Liver (tissue), 9 donors: Measurements from ENCODE around the gene LPCAT1. TPM values are rescaled to one million over a fixed set of nuclear protein-coding genes. Genes with fewer than 3 reads are reported as not detected.
"Not testable (repeated sequence)": the region's sequence is repeated elsewhere in the genome, so short reads cannot be mapped to it uniquely, and the experiment has no call there.

Source experiments
- DNase-seq: peaks from one replicate; pipeline ENCODE4 v3.0.0-alpha.2; 2017; ENCODE audit warnings: low spot score
- H3K27ac ChIP-seq, 2 donors: one replicate each; pipeline ENCODE4 v1.7.0; 2013; ENCODE audit warnings: inconsistent platforms in 2 of 2, low read length in 2 of 2, control low read depth in 1 of 2, low read depth in 1 of 2, mild to moderate bottlenecking in 1 of 2
- H3K27me3 ChIP-seq, 4 donors: one replicate each; pipeline versions ENCODE4 v1.6.1 to v1.7.0; 2013; ENCODE audit warnings: low read length in 3 of 4, inconsistent platforms in 1 of 4, mild to moderate bottlenecking in 1 of 4, moderate library complexity in 1 of 4; ENCODE audit not compliant: control insufficient read depth in 4 of 4, insufficient read depth in 4 of 4
- H3K36me3 ChIP-seq, 4 donors: one replicate each; pipeline versions ENCODE4 v1.6.1 to v1.7.0; 2013; ENCODE audit warnings: low read length in 3 of 4, mild to moderate bottlenecking in 3 of 4, low read depth in 1 of 4, moderate library complexity in 1 of 4; ENCODE audit not compliant: control insufficient read depth in 4 of 4, insufficient read depth in 3 of 4
- H3K4me1 ChIP-seq, 4 donors: one replicate each; pipeline versions ENCODE4 v1.6.1 to v1.7.0; 2013; ENCODE audit warnings: low read length in 3 of 4, mild to moderate bottlenecking in 3 of 4, moderate library complexity in 1 of 4; ENCODE audit not compliant: control insufficient read depth in 4 of 4, insufficient read depth in 4 of 4
- H3K4me3 ChIP-seq, 3 donors: one replicate each; pipeline versions ENCODE4 v1.6.1 to v1.7.0; 2013; ENCODE audit warnings: low read length in 3 of 3, control low read depth in 1 of 3, low read depth in 1 of 3, mild to moderate bottlenecking in 1 of 3
- H3K9ac ChIP-seq, 2 donors: one replicate each; pipeline ENCODE4 v1.7.0; 2013; ENCODE audit warnings: low read length in 2 of 2, mild to moderate bottlenecking in 2 of 2, moderate library complexity in 2 of 2, control low read depth in 1 of 2, low read depth in 1 of 2
- H3K9me3 ChIP-seq, 4 donors: one replicate each; pipeline versions ENCODE4 v1.6.1 to v1.7.0; 2013; ENCODE audit warnings: low read length in 3 of 4; ENCODE audit not compliant: control insufficient read depth in 4 of 4
- ATF3 ChIP-seq: IDR thresholded peaks from 2 replicates; pipeline ENCODE4 v1.6.1; 2016; ENCODE audit warnings: antibody characterized with exemption
- EGR1 ChIP-seq, 2 donors: IDR thresholded peaks; 2 replicates each; pipeline ENCODE4 v1.6.1; 2016 to 2018; ENCODE audit warnings: antibody characterized with exemption in 2 of 2, low read depth in 2 of 2
- FOXA1 ChIP-seq: IDR thresholded peaks from 2 replicates; pipeline ENCODE4 v1.6.1; 2016; ENCODE audit warnings: antibody characterized with exemption
- FOXA2 ChIP-seq: IDR thresholded peaks from 2 replicates; pipeline ENCODE4 v1.6.1; 2016; ENCODE audit warnings: antibody characterized with exemption
- GABPA ChIP-seq, 2 donors: IDR thresholded peaks in 1 of 2; conservative IDR thresholded peaks in 1 of 2; 2 replicates each; pipeline ENCODE4 v1.6.1; 2016; ENCODE audit warnings: antibody characterized with exemption in 2 of 2, mild to moderate bottlenecking in 1 of 2, moderate library complexity in 1 of 2
- HNF4G ChIP-seq: IDR thresholded peaks from 2 replicates; pipeline ENCODE4 v1.6.1; 2016; ENCODE audit warnings: antibody characterized with exemption
- JUND ChIP-seq, 2 donors: IDR thresholded peaks; 2 replicates each; pipeline ENCODE4 v1.6.1; 2016; ENCODE audit warnings: antibody characterized with exemption in 2 of 2
- MAX ChIP-seq: IDR thresholded peaks from 2 replicates; pipeline ENCODE4 v1.6.1; 2016; ENCODE audit warnings: antibody characterized with exemption
- NR2F2 ChIP-seq: IDR thresholded peaks from 2 replicates; pipeline ENCODE4 v1.6.1; 2016; ENCODE audit warnings: antibody characterized with exemption
- RAD21 ChIP-seq, 2 donors: IDR thresholded peaks; 2 replicates each; pipeline ENCODE4 v1.6.1; 2016; ENCODE audit warnings: antibody characterized with exemption in 2 of 2, mild to moderate bottlenecking in 2 of 2
- REST ChIP-seq: IDR thresholded peaks from 2 replicates; pipeline ENCODE4 v1.6.1; 2016; ENCODE audit warnings: antibody characterized with exemption, mild to moderate bottlenecking
- RXRA ChIP-seq, 2 donors: IDR thresholded peaks; 2 replicates each; pipeline ENCODE4 v1.6.1; 2017 to 2018; ENCODE audit warnings: antibody characterized with exemption in 2 of 2, mild to moderate bottlenecking in 1 of 2
- SP1 ChIP-seq: IDR thresholded peaks from 2 replicates; pipeline ENCODE4 v1.6.1; 2018; ENCODE audit warnings: antibody characterized with exemption, mild to moderate bottlenecking
- TAF1 ChIP-seq: conservative IDR thresholded peaks from 2 replicates; pipeline ENCODE4 v1.6.1; 2016; ENCODE audit warnings: antibody characterized with exemption, mild to moderate bottlenecking
- YY1 ChIP-seq: IDR thresholded peaks from 2 replicates; pipeline ENCODE4 v1.6.1; 2016; ENCODE audit warnings: antibody characterized with exemption, mild to moderate bottlenecking
- ZBTB33 ChIP-seq: IDR thresholded peaks from 2 replicates; pipeline ENCODE4 v1.6.1; 2016; ENCODE audit warnings: antibody characterized with exemption
- WGBS: extraction: QIAGEN DNeasy Blood & Tissue Kit; methylation state at CpG from one replicate; pipeline ENCODE4 v1.1.7; 2013; 5-methylcytosine and 5-hydroxymethylcytosine counted together
- polyA plus RNA-seq, 2 donors: library from polyadenylated mRNA; stranded (reverse) in 1 of 2; unstranded in 1 of 2; fragments of 200-250 nt in 1 of 2; fragments of >200 nt in 1 of 2; fragmentation: Nextera tagmentation in 1 of 2; extraction: Ambion mirVana in 1 of 2; gene quantifications; one replicate each; pipeline versions ENCODE4 v1.2.1 to v1.2.3, GENCODE V29; 2013 to 2015
- total RNA-seq, 2 donors: library from RNA; depleted of rRNA; stranded (reverse); fragments of >200 nt; gene quantifications; one replicate each; pipeline ENCODE4 v1.2.3, GENCODE V29; 2014
- donor health status: healthy.
- donor health status: healthy.
- donor health status: healthy.
- donor health status: healthy.
- donor health status: healthy.

LPCAT1 gene
- total and polyA plus RNA-seq, 4 donors = 1.5 to 12.8 (median 9.9) TPM

- Histone ChIP-seq H3K9ac (no peak overlapping the region), H3K27ac (no peak overlapping the region), H3K27me3 (no peaks in the 10 kb centered on the region), H3K36me3 (no peaks in the 10 kb centered on the region), H3K4me1 (no peaks in the 10 kb centered on the region), H3K9me3 (peaks cover 5 to 21% (median 11%) of the 10 kb centered on the region in 4 donors), H3K4me3 (no peak overlapping the region)
- TF ChIP-seq HNF4G (no peak), RXRA (IDR thresholded peaks at IDR 0.05) (no peak), REST (no peak)
- DNase-seq = no peak
- 74% methylated on average over 19 of the region's 19 CpGs for WGBS
Measured at GRCh38 chr5:1423901-1424603, 99.7 kb downstream of the LPCAT1 start.

GRCh38 chr5:1422522-1422921 lies 101.2 kb downstream of the LPCAT1 start:
- not testable (repeated sequence) for H3K27me3 ChIP-seq, H3K27ac ChIP-seq
- 83% methylated on average over 13 of the region's 13 CpGs for WGBS

GRCh38 chr5:1421521-1422341 lies 102.0 kb downstream of the LPCAT1 start:
- H3K9me3 ChIP-seq = peaks cover 0 to 8% (median 2%) of the 10 kb centered on the region in 4 donors
- H3K27me3 ChIP-seq = no peaks in the 10 kb centered on the region
- no peak overlapping the region for H3K4me3 ChIP-seq
- no peak overlapping the region for H3K9ac ChIP-seq
- WGBS = 88% methylated on average over 29 of the region's 29 CpGs
- no peak overlapping the region for H3K27ac ChIP-seq
- DNase-seq = no peak
- no peaks in the 10 kb centered on the region for H3K4me1 ChIP-seq
- H3K36me3 ChIP-seq = no peaks in the 10 kb centered on the region
- TF ChIP-seq RAD21 (IDR thresholded peaks at IDR 0.05) = no peak
- no peak for TF ChIP-seq REST
- no peak for TF ChIP-seq SP1
- no peak for TF ChIP-seq FOXA1
- no peak for TF ChIP-seq ATF3
- no peak for TF ChIP-seq RXRA (IDR thresholded peaks at IDR 0.05)
- TF ChIP-seq JUND (IDR thresholded peaks at IDR 0.05) = no peak
- no peak for TF ChIP-seq MAX
- no peak for TF ChIP-seq GABPA (IDR thresholded peaks at IDR 0.05 in 1 of 2, conservative IDR thresholded peaks at IDR 0.05 in 1 of 2)
- TF ChIP-seq TAF1 = no peak
- no peak for TF ChIP-seq YY1
- TF ChIP-seq HNF4G = no peak
- no peak for TF ChIP-seq ZBTB33
- TF ChIP-seq EGR1 (IDR thresholded peaks at IDR 0.05; ENCODE audit: low read depth in 2 of 2) = no peak
- no peak for TF ChIP-seq FOXA2
- no peak for TF ChIP-seq NR2F2

More at GRCh38 chr5:1422522-1422921, 101.2 kb downstream of the LPCAT1 start:
- not testable (repeated sequence) for H3K4me3 ChIP-seq, H3K4me1 ChIP-seq, H3K9ac ChIP-seq, DNase-seq, H3K36me3 ChIP-seq
- H3K9me3 ChIP-seq = peaks cover 0 to 15% (median 2%) of the 10 kb centered on the region in 4 donors
